Measurements from ENCODE around the gene KLF11.
"Not testable (repeated sequence)": the region's sequence is repeated elsewhere in the genome, so short reads cannot be mapped to it uniquely, and the experiment has no call there.

Gene KLF11

DNA sequence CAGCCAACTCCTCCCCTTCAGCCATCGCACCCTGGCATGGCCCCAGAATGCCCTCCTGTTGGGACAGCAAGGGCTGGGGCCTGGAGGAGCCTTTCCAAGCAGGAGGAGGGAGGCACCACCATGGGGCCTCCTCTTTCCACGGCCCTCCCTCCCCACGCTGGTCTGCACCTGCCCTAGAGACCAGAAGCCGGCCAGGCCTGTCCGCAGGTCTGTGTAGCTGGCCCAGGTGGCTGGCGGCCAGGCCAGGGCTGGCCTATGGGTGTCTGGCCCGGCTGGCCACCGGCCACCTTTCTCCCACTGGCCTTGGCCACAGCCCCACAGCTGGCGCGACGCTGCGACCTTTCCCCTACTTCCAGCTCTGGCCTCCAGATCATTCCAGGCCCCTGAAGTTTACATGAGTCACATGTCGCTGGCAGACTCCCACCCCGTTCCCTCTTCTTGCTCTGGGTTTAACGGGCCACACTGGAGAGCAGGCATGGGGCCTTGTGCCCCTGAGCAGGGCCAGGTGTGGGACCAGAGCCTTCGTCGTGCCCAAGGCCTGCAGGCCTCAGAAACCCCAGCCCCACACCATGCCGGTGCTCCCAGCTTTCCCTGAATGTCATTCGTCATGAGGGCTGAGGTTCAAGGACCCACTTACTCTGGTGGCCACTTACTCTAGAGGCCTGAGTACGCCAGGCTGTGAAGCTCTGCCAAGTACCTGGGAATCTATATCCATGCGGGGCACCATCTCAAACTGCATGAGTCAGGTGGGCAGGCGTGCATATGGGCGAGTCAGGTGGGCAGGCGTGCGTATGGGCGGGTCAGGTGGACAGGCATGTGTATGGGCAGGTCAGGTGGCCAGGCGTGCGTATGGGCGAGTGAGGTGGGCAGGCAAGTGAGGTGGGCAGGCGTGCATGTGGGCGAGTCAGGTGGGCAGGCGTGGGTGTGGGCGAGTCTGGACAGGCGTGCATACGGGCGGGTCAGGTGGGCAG, 33.3 kb upstream of the KLF11 start:
- H3K4me2 ChIP-seq (ENCODE audit: low read length) = peak overlapping the region; percentile 31
- peaks cover 10% of the 10 kb centered on the region for H3K27me3 ChIP-seq (ENCODE audit: control insufficient read depth, insufficient read depth, low read length)
- no peaks in the 10 kb centered on the region for H3K36me3 ChIP-seq (ENCODE audit: insufficient read depth, low read length)
- H3K9ac ChIP-seq (ENCODE audit: low read depth, low read length) = no peak overlapping the region
- H3K4me1 ChIP-seq (ENCODE audit: control insufficient read depth, insufficient read depth, low read length) = peaks cover 39% of the 10 kb centered on the region
- H3K4me3 ChIP-seq (ENCODE audit: low read length) = no peak overlapping the region
- no peaks in the 10 kb centered on the region for H3K9me3 ChIP-seq (replicated peaks; ENCODE audit: low read length)

DNA sequence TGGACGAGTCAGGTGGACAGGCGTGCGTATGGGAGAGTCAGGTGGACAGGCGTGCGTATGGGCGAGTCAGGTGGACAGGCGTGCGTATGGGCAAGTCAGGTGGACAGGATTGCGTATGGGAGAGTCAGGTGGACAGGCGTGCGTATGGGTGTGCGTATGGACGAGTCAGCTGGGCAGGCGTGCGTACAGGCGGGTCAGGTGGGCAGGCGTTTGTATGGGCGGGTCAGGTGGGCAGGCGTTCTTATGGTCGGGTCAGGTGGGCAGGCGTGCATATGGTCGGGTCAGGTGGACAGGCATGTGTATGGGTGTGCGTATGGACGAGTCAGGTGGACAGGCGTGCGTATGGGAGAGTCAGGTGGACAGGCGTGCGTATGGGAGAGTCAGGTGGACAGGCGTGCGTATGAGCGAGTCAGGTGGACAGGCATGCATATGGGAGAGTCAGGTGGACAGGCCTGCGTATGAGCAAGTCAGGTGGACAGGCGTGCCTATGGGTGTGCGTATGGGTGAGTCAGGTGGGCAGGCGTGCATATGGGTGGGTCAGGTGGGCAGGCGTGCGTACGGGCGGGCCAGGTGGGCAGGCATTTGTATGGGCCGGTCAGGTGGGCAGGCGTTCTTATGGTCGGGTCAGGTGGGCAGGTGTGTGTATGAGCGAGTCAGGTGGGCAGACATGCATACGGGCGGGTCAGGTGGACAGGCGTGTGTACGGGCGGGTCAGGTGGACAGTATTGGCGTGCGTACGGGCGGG, 32.3 kb upstream of the KLF11 start:
- H3K9me3 ChIP-seq (replicated peaks; ENCODE audit: low read length); H3K4me3 ChIP-seq (ENCODE audit: low read length); H3K4me2 ChIP-seq (ENCODE audit: low read length); H3K27me3 ChIP-seq (ENCODE audit: control insufficient read depth, insufficient read depth, low read length); H3K9ac ChIP-seq (ENCODE audit: low read depth, low read length); H3K36me3 ChIP-seq (ENCODE audit: insufficient read depth, low read length): not testable (repeated sequence)
- H3K4me1 ChIP-seq (ENCODE audit: control insufficient read depth, insufficient read depth, low read length) = peaks cover 39% of the 10 kb centered on the region

DNA sequence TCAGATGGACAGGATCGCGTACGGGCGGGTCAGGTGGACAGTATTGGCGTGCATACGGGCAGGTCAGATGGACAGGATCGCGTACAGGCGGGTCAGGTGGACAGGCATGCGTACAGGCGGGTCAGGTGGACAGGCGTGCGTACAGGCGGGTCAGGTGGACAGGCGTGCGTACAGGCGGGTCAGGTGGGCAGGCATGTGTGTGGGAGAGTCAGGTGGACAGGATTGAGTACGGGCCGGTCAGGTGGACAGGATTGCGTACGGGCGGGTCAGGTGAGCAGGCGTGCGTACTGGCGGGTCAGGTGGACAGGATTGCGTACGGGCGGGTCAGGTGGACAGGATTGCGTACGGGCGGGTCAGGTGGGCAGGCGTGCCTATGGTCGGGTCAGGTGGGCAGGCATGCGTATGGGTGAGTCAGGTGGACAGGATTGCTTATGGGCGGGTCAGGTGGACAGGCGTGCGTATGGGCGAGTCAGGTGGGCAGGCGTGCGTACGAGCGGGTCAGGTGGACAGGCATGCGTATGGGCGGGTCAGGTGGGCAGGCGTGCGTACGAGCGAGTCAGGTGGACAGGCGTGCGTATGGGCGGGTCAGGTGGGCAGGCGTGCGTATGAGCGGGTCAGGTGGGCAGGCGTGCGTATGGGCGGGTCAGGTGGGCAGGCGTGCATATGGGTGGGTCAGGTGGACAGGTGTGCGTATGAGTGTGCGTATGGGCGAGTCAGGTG, 31.6 kb upstream of the KLF11 start:
- H3K9ac ChIP-seq (ENCODE audit: low read depth, low read length); H3K4me2 ChIP-seq (ENCODE audit: low read length); H3K4me3 ChIP-seq (ENCODE audit: low read length); H3K9me3 ChIP-seq (replicated peaks; ENCODE audit: low read length); H3K36me3 ChIP-seq (ENCODE audit: insufficient read depth, low read length): not testable (repeated sequence)
- Histone ChIP-seq H3K4me1 (ENCODE audit: control insufficient read depth, insufficient read depth, low read length) (peaks cover 35% of the 10 kb centered on the region), H3K27me3 (ENCODE audit: control insufficient read depth, insufficient read depth, low read length) (peaks cover 14% of the 10 kb centered on the region)

DNA sequence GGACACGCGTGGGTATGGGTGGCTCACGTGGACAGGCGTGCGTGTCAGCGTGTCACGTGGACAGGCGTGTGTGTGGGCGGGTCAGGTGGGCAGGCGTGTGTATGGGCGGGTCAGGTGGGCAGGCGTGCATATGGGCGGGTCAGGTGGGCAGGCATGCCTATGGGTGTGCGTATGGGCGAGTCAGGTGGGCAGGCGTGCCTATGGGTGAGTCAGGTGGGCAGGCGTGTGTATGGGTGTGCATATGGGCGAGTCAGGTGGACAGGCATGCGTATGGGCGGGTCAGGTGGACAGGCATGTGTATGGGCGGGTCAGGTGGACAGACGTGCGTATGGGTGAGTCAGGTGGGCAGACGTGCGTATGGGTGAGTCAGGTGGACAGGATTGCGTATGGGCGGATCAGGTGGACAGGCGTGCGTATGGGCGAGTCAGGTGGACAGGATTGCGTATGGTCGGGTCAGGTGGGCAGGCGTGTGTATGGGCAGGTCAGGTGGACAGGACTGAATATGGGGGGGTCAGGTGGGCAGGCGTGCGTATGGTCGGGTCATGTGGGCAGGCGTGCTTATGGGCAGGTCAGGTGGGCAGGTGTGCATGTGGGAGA, 30.9 kb upstream of the KLF11 start:
- H3K36me3 ChIP-seq (ENCODE audit: insufficient read depth, low read length); H3K9ac ChIP-seq (ENCODE audit: low read depth, low read length); H3K4me2 ChIP-seq (ENCODE audit: low read length); H3K9me3 ChIP-seq (replicated peaks; ENCODE audit: low read length); H3K4me3 ChIP-seq (ENCODE audit: low read length): not testable (repeated sequence)
- Histone ChIP-seq H3K27me3 (ENCODE audit: control insufficient read depth, insufficient read depth, low read length) (peaks cover 17% of the 10 kb centered on the region), H3K4me1 (ENCODE audit: control insufficient read depth, insufficient read depth, low read length) (peaks cover 31% of the 10 kb centered on the region)

DNA sequence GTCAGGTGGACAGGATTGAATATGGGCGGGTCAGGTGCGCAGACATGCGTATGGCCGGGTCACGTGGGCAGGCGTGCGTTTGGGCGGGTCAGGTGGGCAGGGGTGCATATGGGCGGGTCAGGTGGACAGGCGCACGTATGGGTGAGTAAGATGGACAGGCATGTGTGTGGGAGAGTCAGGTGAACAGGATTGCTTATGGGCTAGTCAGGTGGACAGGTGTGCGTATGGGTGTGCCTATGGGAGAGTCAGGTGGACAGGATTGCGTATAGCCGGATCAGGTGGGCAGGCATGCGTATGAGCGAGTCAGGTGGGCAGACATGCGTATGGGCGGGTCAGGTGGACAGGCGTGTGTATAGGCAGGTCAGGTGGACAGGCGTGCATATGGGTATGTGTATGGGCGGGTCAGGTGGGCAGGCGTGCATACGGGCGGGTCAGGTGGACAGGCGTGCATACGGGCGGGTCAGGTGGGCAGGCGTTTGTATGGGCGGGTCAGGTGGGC, 30.3 kb upstream of the KLF11 start:
- H3K4me1 ChIP-seq (ENCODE audit: control insufficient read depth, insufficient read depth, low read length) = peaks cover 26% of the 10 kb centered on the region
- peaks cover 7% of the 10 kb centered on the region for H3K9me3 ChIP-seq (replicated peaks; ENCODE audit: low read length)

DNA sequence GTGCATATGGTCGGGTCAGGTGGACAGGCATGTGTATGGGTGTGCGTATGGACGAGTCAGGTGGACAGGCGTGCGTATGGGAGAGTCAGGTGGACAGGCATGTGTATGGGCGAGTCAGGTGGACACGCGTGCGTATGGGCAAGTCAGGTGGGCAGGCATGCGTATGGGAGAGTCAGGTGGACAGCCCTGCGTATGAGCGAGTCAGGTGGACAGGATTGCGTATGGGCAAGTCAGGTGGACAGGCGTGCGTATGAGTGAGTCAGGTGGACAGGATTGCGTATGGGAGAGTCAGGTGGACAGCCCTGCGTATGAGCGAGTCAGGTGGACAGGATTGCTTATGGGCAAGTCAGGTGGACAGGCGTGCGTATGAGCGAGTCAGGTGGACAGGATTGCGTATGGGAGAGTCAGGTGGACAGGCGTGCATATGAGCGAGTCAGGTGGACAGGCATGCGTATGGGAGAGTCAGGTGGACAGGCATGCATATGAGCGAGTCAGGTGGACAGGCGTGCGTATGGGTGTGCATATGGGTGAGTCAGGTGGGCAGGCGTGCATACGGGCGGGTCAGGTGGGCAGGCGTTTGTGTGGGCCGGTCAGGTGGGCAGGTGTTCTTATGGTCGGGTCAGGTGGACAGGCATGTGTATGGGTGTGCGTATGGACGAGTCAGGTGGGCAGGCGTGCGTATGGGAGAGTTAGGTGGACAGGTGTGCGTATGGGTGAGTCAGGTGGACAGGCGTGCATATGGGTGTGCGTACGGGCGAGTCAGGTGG, 29.5 kb upstream of the KLF11 start:
- not testable (repeated sequence) for H3K9me3 ChIP-seq (replicated peaks; ENCODE audit: low read length); H3K4me3 ChIP-seq (ENCODE audit: low read length); H3K36me3 ChIP-seq (ENCODE audit: insufficient read depth, low read length); H3K9ac ChIP-seq (ENCODE audit: low read depth, low read length); H3K4me2 ChIP-seq (ENCODE audit: low read length)
- H3K27me3 ChIP-seq (ENCODE audit: control insufficient read depth, insufficient read depth, low read length) = peaks cover 28% of the 10 kb centered on the region
- peaks cover 17% of the 10 kb centered on the region for H3K4me1 ChIP-seq (ENCODE audit: control insufficient read depth, insufficient read depth, low read length)

More for the DNA sequence above, 30.3 kb upstream of the KLF11 start:
- Histone ChIP-seq H3K4me2 (ENCODE audit: low read length) (no peak overlapping the region), H3K27me3 (ENCODE audit: control insufficient read depth, insufficient read depth, low read length) (peaks cover 21% of the 10 kb centered on the region), H3K9ac (ENCODE audit: low read depth, low read length) (no peak overlapping the region), H3K36me3 (ENCODE audit: insufficient read depth, low read length) (no peaks in the 10 kb centered on the region), H3K4me3 (ENCODE audit: low read length) (no peak overlapping the region)

DNA sequence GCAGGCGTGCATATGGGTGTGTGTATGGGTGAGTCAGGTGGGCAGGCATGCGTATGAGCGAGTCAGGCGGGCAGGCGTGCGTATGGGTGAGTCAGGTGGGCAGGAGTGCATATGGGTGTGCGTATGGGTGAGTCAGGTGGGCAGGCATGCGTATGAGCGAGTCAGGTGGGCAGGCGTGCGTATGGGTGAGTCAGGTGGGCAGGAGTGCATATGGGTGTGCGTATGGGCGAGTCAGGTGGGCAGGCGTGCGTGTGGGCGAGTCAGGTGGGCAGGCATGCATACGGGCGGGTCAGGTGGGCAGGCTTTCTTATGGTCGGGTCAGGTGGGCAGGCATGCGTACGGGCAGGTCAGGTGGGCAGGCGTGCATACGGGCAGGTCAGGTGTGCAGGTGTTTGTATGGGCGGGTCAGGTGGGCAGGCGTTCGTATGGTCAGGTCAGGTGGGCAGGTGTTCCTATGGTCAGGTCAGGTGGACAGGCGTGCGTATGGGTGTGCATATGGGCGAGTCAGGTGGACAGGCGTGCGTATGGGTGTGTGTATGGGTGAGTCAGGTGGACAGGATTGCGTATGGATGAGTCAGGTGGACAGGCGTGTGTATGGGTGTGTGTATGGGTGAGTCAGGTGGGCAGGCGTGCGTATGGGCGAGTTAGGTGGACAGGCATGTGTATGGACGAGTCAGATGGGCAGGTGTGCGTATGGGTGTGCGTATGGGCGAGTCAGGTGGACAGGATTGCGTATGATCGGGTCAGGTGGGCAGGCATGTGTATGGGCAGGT, 28.7 kb upstream of the KLF11 start:
- Histone ChIP-seq H3K4me2 (ENCODE audit: low read length) (no peak overlapping the region), H3K4me3 (ENCODE audit: low read length) (no peak overlapping the region), H3K9ac (ENCODE audit: low read depth, low read length) (no peak overlapping the region), H3K36me3 (ENCODE audit: insufficient read depth, low read length) (no peaks in the 10 kb centered on the region), H3K4me1 (ENCODE audit: control insufficient read depth, insufficient read depth, low read length) (peaks cover 10% of the 10 kb centered on the region), H3K9me3 (replicated peaks; ENCODE audit: low read length) (peaks cover 7% of the 10 kb centered on the region), H3K27me3 (ENCODE audit: control insufficient read depth, insufficient read depth, low read length) (peaks cover 28% of the 10 kb centered on the region)

DNA sequence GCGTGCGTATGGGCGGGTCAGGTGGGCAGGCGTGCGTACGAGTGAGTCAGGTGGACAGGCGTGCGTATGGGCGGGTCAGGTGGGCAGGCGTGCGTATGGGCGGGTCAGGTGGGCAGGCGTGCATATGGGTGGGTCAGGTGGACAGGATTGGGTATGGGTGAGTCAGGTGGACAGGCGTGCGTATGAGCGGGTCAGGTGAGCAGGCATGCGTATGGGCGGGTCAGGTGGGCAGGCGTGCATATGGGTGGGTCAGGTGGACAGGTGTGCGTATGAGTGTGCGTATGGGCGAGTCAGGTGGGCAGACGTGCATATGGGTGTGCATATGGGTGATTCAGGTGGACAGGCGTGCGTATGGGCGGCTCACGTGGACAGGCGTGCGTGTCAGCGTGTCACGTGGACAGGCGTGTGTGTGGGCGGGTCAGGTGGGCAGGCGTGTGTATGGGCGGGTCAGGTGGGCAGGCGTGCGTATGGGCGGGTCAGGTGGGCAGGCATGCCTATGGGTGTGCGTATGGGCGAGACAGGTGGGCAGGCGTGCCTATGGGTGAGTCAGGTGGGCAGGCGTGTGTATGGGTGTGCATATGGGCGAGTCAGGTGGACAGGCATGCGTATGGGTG, 27.9 kb upstream of the KLF11 start:
- not testable (repeated sequence) for H3K4me1 ChIP-seq (ENCODE audit: control insufficient read depth, insufficient read depth, low read length); H3K36me3 ChIP-seq (ENCODE audit: insufficient read depth, low read length); H3K4me3 ChIP-seq (ENCODE audit: low read length); H3K9ac ChIP-seq (ENCODE audit: low read depth, low read length); H3K4me2 ChIP-seq (ENCODE audit: low read length); H3K9me3 ChIP-seq (replicated peaks; ENCODE audit: low read length)
- H3K27me3 ChIP-seq (ENCODE audit: control insufficient read depth, insufficient read depth, low read length) = peaks cover 29% of the 10 kb centered on the region

DNA sequence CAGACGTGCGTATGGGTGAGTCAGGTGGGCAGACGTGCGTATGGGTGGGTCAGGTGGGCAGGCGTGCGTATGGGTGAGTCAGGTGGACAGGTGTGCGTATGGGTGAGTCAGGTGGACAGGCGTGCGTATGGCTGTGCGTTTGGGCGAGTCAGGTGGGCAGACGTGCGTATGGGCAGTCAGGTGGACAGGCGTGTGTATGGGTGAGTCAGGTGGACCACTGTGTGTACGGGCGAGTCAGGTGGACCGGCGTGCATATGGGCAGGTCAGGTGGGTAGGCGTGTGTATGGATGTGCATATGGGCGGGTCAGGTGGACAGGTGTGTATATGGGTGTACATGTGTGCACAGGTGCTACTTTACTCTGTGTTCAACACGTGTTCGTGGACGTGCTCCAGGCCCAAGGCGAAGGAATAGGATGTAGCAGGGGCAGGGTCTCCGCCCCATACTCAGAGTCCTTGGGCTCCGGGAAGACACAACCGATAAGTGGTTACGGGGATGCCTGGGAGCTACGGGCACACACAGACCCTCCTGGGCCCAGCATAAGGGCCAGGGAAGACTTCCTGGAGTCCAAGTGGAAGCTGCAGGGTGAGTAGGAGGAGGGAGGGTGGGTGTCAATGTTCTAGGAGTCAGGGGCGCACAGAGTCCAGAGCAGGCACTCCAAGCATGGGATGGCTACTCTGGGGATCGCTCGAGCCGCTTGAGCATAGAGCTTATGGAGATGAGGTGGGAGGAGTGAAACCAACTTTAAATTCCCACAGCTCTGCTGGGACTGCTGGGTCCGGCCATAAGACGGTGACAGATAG, 27.1 kb upstream of the KLF11 start:
- no peak overlapping the region for H3K4me2 ChIP-seq (ENCODE audit: low read length)
- no peaks in the 10 kb centered on the region for H3K4me1 ChIP-seq (ENCODE audit: control insufficient read depth, insufficient read depth, low read length)
- peaks cover 7% of the 10 kb centered on the region for H3K9me3 ChIP-seq (replicated peaks; ENCODE audit: low read length)
- no peak overlapping the region for H3K9ac ChIP-seq (ENCODE audit: low read depth, low read length)
- H3K4me3 ChIP-seq (ENCODE audit: low read length) = no peak overlapping the region
- peaks cover 29% of the 10 kb centered on the region for H3K27me3 ChIP-seq (ENCODE audit: control insufficient read depth, insufficient read depth, low read length)
- no peaks in the 10 kb centered on the region for H3K36me3 ChIP-seq (ENCODE audit: insufficient read depth, low read length)

Measured in skeletal muscle satellite cell (primary cell).